IMR-90 (cell line): Measurements from ENCODE around the gene NAGS. TPM values are rescaled to one million over a fixed set of nuclear protein-coding genes. Genes with fewer than 3 reads are reported as not detected.
A peak's percentile ranks its signal among the peaks of the same experiment; 100 is the strongest.

Source experiments
- ATAC-seq: fragments of 200-7000 bp; cut with Tn5 transposase; 2 replicates; pipeline ENCODE4 v1.9.1; 2020; ENCODE audit warnings: low read depth, mild to moderate bottlenecking, moderate library complexity
- BruUV-seq: library from RNA; stranded (reverse); fragments of 400-500 nt; replicated peaks from 2 replicates; lab custom pipeline; 2021; lab: Mats Ljungman, UMichigan
- CTCF ChIA-PET: fragments of 300-600 bp; formaldehyde crosslinking; extraction: SDS; loops from one replicate; lab custom pipeline; 2021; ENCODE audit warnings: antibody characterized with exemption; lab: Yijun Ruan, JAX
- POLR2A ChIA-PET: fragments of 300-600 bp; sonication (Branson Sonifier 250); formaldehyde crosslinking; loops from one replicate; lab custom pipeline; 2022; ENCODE audit warnings: antibody characterized with exemption; ENCODE audit not compliant: unreplicated experiment; lab: Charles Lee
- DNase-seq: peaks from one replicate; pipeline ENCODE4 v3.0.0; 2013
- H2AFZ ChIP-seq: replicated peaks from 2 replicates; pipeline ENCODE3; 2013; ENCODE audit warnings: low read length, mild to moderate bottlenecking; ENCODE audit not compliant: poor library complexity
- H2AK5ac ChIP-seq: 2 replicates; pipeline ENCODE4 v1.6.1; 2013; ENCODE audit warnings: low read depth, low read length, inconsistent platforms
- H2AK9ac ChIP-seq: replicated peaks from 2 replicates; pipeline ENCODE3; 2013; ENCODE audit warnings: mild to moderate bottlenecking, low read depth, low read length, moderate library complexity; ENCODE audit not compliant: poor library complexity
- H2BK120ac ChIP-seq: 2 replicates; pipeline ENCODE4 v1.6.1; 2013; ENCODE audit warnings: low read depth, low read length, inconsistent platforms
- H2BK15ac ChIP-seq: 3 replicates; pipeline ENCODE4 v1.6.1; 2013; ENCODE audit warnings: low read depth, low read length, inconsistent platforms
- H2BK20ac ChIP-seq: 2 replicates; pipeline ENCODE4 v1.6.1; 2013; ENCODE audit warnings: low read depth, mild to moderate bottlenecking, inconsistent platforms, low read length, moderate library complexity
- H2BK5ac ChIP-seq: 2 replicates; pipeline ENCODE4 v1.6.1; 2013; ENCODE audit warnings: mild to moderate bottlenecking, low read depth, low read length, inconsistent platforms; ENCODE audit not compliant: poor library complexity, severe bottlenecking
- H3K14ac ChIP-seq: replicated peaks from 2 replicates; pipeline ENCODE4 v1.6.1; 2013; ENCODE audit warnings: low read depth, low read length, inconsistent platforms
- H3K18ac ChIP-seq: 2 replicates; pipeline ENCODE4 v1.6.1; 2013; ENCODE audit warnings: low read depth, low read length, control low read depth
- H3K23ac ChIP-seq: 2 replicates; pipeline ENCODE4 v1.6.1; 2013; ENCODE audit warnings: low read depth, low read length, inconsistent platforms
- H3K27ac ChIP-seq: 2 replicates; pipeline ENCODE4 v1.5.1; 2013; ENCODE audit warnings: mild to moderate bottlenecking, control low read depth, low read length; ENCODE audit not compliant: insufficient read depth
- H3K27me3 ChIP-seq: 2 replicates; pipeline ENCODE4 v1.6.1; 2013; ENCODE audit warnings: low read length; ENCODE audit not compliant: control insufficient read depth, insufficient read depth
- H3K36me3 ChIP-seq: 2 replicates; pipeline ENCODE4 v1.6.1; 2013; ENCODE audit warnings: low read length, mixed read lengths; ENCODE audit not compliant: control insufficient read depth, insufficient read depth
- H3K4ac ChIP-seq: 2 replicates; pipeline ENCODE4 v1.6.1; 2013; ENCODE audit warnings: low read depth, low read length, inconsistent platforms
- H3K4me1 ChIP-seq: 2 replicates; pipeline ENCODE4 v1.6.1; 2013; ENCODE audit warnings: low read length, mixed read lengths; ENCODE audit not compliant: control insufficient read depth, insufficient read depth
- H3K4me2 ChIP-seq: 2 replicates; pipeline ENCODE4 v1.6.1; 2013; ENCODE audit warnings: low read depth, mild to moderate bottlenecking, control low read depth, low read length, moderate library complexity
- H3K4me3 ChIP-seq: 2 replicates; pipeline ENCODE4 v1.5.1; 2013; ENCODE audit warnings: low read depth, mild to moderate bottlenecking, control low read depth, low read length, moderate library complexity; ENCODE audit not compliant: insufficient read depth
- H3K56ac ChIP-seq: 2 replicates; pipeline ENCODE4 v1.6.1; 2013; ENCODE audit warnings: low read length, inconsistent platforms; ENCODE audit not compliant: insufficient read depth; ENCODE audit errors: extremely low read depth
- H3K79me1 ChIP-seq, 2 experiments: 2 replicates each; pipeline ENCODE4 v1.6.1; 2013; ENCODE audit warnings: low read length in 2 of 2, inconsistent platforms in 1 of 2, low read depth in 1 of 2
- H3K9ac ChIP-seq: 2 replicates; pipeline ENCODE4 v1.6.1; 2013; ENCODE audit warnings: low read depth, low read length, control low read depth
- H3K9me1 ChIP-seq: 2 replicates; pipeline ENCODE4 v1.6.1; 2013; ENCODE audit warnings: low read length, inconsistent platforms; ENCODE audit not compliant: insufficient read depth
- H3K9me3 ChIP-seq: 2 replicates; pipeline ENCODE4 v1.6.1; 2013; ENCODE audit warnings: low read length; ENCODE audit not compliant: control insufficient read depth, insufficient read depth
- H4K20me1 ChIP-seq: 2 replicates; pipeline ENCODE4 v1.6.1; 2013; ENCODE audit warnings: low read length, inconsistent platforms; ENCODE audit not compliant: insufficient read depth
- H4K5ac ChIP-seq: 2 replicates; pipeline ENCODE4 v1.6.1; 2013; ENCODE audit warnings: mild to moderate bottlenecking, low read depth, low read length, control low read depth
- H4K8ac ChIP-seq, 2 experiments: 2 replicates each; pipeline ENCODE4 v1.6.1; 2013; ENCODE audit warnings: low read depth in 2 of 2, low read length in 2 of 2, control low read depth in 1 of 2, inconsistent platforms in 1 of 2
- H4K91ac ChIP-seq: 2 replicates; pipeline ENCODE4 v1.6.1; 2013; ENCODE audit warnings: low read depth, low read length, inconsistent platforms; ENCODE audit not compliant: insufficient read depth
- BHLHE40 ChIP-seq: fragments of 150-350 bp; IDR thresholded peaks from 2 replicates; pipeline ENCODE4 v1.6.1; 2016; ENCODE audit warnings: mild to moderate bottlenecking, low read depth, low read length
- CTCF ChIP-seq: conservative IDR thresholded peaks from 2 replicates; pipeline ENCODE4 v1.5.1; 2012; ENCODE audit warnings: mild to moderate bottlenecking, low read depth, low read length, improper control_type of control experiment
- ELK1 ChIP-seq: fragments of 150-350 bp; IDR thresholded peaks from 2 replicates; pipeline ENCODE4 v1.6.1; 2016; ENCODE audit warnings: low read depth, mild to moderate bottlenecking, low read length, moderate library complexity, borderline replicate concordance
- FOS ChIP-seq: fragments of 150-350 bp; IDR thresholded peaks from 2 replicates; pipeline ENCODE4 v1.6.1; 2016; ENCODE audit warnings: low read depth, low read length
- MXI1 ChIP-seq: IDR thresholded peaks from 2 replicates; pipeline ENCODE4 v1.6.1; 2012; ENCODE audit warnings: low read depth, mild to moderate bottlenecking, low read length, moderate library complexity, borderline replicate concordance
- POLR2A ChIP-seq: IDR thresholded peaks from 2 replicates; pipeline ENCODE4 v1.6.1; 2012; ENCODE audit warnings: mild to moderate bottlenecking, low read depth, low read length
- SMC3 ChIP-seq: fragments of 150-350 bp; IDR thresholded peaks from 2 replicates; pipeline ENCODE4 v1.6.1; 2016; ENCODE audit warnings: low read depth, mild to moderate bottlenecking, antibody characterized with exemption, low read length, moderate library complexity
- USF2 ChIP-seq: fragments of 150-350 bp; IDR thresholded peaks from 2 replicates; pipeline ENCODE4 v1.6.1; 2017; ENCODE audit warnings: mild to moderate bottlenecking, antibody characterized with exemption, low read length, low read depth
- WGBS, 2 experiments: methylation state at CpG; one replicate each; pipeline versions ENCODE4 v1.1.5 to v1.1.7; 2013; ENCODE audit warnings: missing lambda C conversion rate in 2 of 2; ENCODE audit not compliant: insufficient read length in 1 of 2; ENCODE audit errors: extremely low coverage in 2 of 2; 5-methylcytosine and 5-hydroxymethylcytosine counted together
- dilution Hi-C: fragments of 300-500 bp; cut with HindIII; formaldehyde crosslinking; loops from one replicate; pipeline ENCODE4 v1.14.3; 2018; ENCODE audit warnings: low sequenced_read_pairs; ENCODE audit not compliant: unreplicated experiment
- in situ Hi-C: fragments of 300-500 bp; cut with MboI; formaldehyde crosslinking; loops from 3 replicates; pipeline ENCODE4 v1.14.3; 2019; ENCODE audit warnings: low sequenced_read_pairs, inconsistent platforms, mixed read lengths
- intact Hi-C: fragments of 100-400 bp; cut with micrococcal nuclease; formaldehyde crosslinking; loops from 2 replicates; pipeline ENCODE4 v1.10.0; 2022
- polyA plus RNA-seq, 3 experiments: library from polyadenylated mRNA; depleted of rRNA; stranded (reverse); fragments of >200 nt; gene quantifications; 2 replicates each; pipeline ENCODE4 v1.2.3, GENCODE V29; 2012; ENCODE audit warnings: low replicate concordance in 1 of 3
- total RNA-seq: library from RNA; depleted of rRNA; stranded (reverse); fragments of >200 nt; gene quantifications from 2 replicates; pipeline ENCODE4 v1.2.3, GENCODE V29; 2012

The NAGS gene
- total and polyA plus RNA-seq, 2 of the 4 experiments (the other 2 are of a cell fraction) = 0.54 to 0.99 TPM

- Histone ChIP-seq H4K91ac (no peak overlapping the region), H2BK120ac (no peak overlapping the region), H4K20me1 (no peaks in the 10 kb centered on the region; the same call in 1 of the 2 replicates), H3K23ac (no peak overlapping the region), H3K27me3 (peaks cover 36% of the 10 kb centered on the region), H3K9me3 (no peaks in the 10 kb centered on the region), H3K9me1 (no peaks in the 10 kb centered on the region), H3K79me1 (no peaks in the 10 kb centered on the region), H4K8ac (no peak overlapping the region), H4K5ac (no peak overlapping the region), H2BK5ac (no peak overlapping the region), H2BK15ac (no peak overlapping the region), H3K4me1 (no peaks in the 10 kb centered on the region), H2BK20ac (no peak overlapping the region), H3K18ac (no peak overlapping the region), H3K36me3 (no peaks in the 10 kb centered on the region), H3K4me2 (peak overlapping the region; percentile 58), H2AK5ac (no peak overlapping the region), H3K4ac (no peak overlapping the region), H2AFZ (no peak overlapping the region), H3K56ac (no peak overlapping the region), H3K27ac (no peak overlapping the region), H3K9ac (no peak overlapping the region), H3K14ac (no peak overlapping the region), H3K4me3 (no peak overlapping the region), H2AK9ac (no peak overlapping the region)
- peak; percentile 69 for ATAC-seq
- dilution Hi-C loops (no loop called here), in situ Hi-C loops (no loop called here), intact Hi-C loops (no loop called here)
- DNase-seq = no peak
- 0% methylated on average over 2 of the region's 9 CpGs; no CpG with 5 or more reads in 1 of the 2 experiments for WGBS, 2 experiments
- CTCF ChIA-PET = interaction anchor here (0.6 to 1.2 kb wide), 3 partner anchors 9 to 133 kb away, joined by 3 read pairs; no protein-coding TSS in a partner anchor
- no peak for TF ChIP-seq BHLHE40
- TF ChIP-seq USF2 = no peak
- TF ChIP-seq FOS = no peak
- no peak for TF ChIP-seq CTCF
- no peak for TF ChIP-seq POLR2A
- TF ChIP-seq ELK1 = no peak
- no peak for TF ChIP-seq MXI1
- TF ChIP-seq SMC3 = no peak
- no TSS peak for BruUV-seq
- POLR2A ChIA-PET = no interaction called here
These were observed 37.1 kb upstream of the NAGS start for GRCh38 chr17:43967251-43967875.
